ENCODE results near the gene HOXD3.

Gene HOXD3

GRCh38 chr2:176130957-176131847, 25.9 kb upstream of the HOXD3 start:
- in situ Hi-C loops (cut with HindIII; ENCODE audit: low sequenced_read_pairs): no loop called here

- in situ Hi-C loops (cut with HindIII; ENCODE audit: low sequenced_read_pairs): no loop called here
Observed at GRCh38 chr2:176131848-176132158, 25.3 kb upstream of the HOXD3 start.

- in situ Hi-C loops (cut with HindIII; ENCODE audit: low sequenced_read_pairs): no loop called here
Observed at GRCh38 chr2:176132205-176133171, 24.6 kb upstream of the HOXD3 start.

- in situ Hi-C loops (cut with HindIII; ENCODE audit: low sequenced_read_pairs): no loop called here
Observed at GRCh38 chr2:176133389-176133788, 23.7 kb upstream of the HOXD3 start.

- in situ Hi-C loops (cut with HindIII; ENCODE audit: low sequenced_read_pairs): no loop called here
Observed at GRCh38 chr2:176134035-176134434, 23.1 kb upstream of the HOXD3 start.

DNA sequence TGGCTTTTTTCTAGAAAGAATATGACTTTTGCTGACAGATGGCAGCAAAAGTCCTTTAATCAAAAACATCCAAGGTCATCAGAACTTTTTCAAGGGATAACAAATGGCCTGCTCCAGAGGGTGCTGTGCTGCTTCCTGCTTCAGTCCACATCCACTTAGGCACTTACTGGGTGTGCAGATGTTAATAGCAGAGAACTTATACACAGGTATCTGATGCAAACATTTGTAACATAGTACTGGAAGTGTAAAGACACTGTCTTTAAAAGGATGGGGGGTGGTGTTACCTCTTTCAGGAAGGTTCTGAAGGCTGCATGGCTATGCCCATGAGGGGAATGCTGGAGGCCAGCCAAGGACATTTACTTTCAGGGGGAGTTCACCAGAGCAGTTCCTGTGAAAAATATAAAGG, 22.1 kb upstream of the HOXD3 start:
- in situ Hi-C loops (cut with HindIII; ENCODE audit: low sequenced_read_pairs): loop anchor here (5.0 kb wide), 1 partner anchor 497 kb away; no protein-coding TSS in a partner anchor

DNA sequence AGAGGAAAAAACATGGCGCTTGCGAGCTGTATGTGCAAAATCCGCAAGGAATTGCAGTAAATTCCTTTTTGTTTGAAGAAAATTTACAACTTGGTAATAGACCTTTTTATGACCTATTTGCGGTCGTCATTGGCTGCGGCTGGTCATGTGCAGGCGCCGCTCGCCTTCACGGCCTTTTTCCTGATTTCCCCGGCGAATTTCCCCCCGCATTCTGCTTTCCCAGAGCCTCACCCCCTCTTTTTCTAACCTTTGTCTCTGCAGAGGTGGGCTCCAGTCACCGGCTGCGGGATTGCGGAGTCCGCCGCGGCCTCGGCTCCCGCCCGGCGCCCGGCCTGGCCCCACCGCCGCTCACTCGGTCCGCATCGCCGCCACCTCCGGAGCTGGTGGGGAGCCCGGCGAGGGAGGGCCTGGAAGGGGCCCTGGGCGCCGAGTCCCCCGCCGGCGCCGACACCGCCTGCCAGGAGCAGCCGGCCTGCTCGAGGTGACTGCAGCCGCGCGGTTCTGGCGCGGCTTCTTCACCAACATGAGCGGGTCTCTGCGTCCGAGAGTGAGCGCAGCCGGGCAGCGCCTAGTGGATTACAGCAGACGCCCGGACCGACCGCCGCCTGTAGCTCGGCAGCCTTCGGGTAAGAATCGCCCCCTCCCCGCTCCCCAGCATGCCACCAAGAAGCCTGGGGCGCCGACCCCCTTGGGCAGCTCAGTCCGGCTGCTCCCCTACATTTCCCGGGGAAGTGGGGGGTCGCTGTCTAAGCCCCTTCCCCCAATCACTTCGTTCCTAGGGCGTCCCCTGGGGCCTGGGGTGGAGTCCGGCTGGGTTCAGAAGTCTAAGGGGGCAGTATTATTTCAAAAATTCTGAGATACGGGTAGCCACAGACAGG, 20.5 kb upstream of the HOXD3 start:
- in situ Hi-C loops (cut with HindIII; ENCODE audit: low sequenced_read_pairs): loop anchor here (5.0 kb wide), 1 partner anchor 496 kb away; no protein-coding TSS in a partner anchor

DNA sequence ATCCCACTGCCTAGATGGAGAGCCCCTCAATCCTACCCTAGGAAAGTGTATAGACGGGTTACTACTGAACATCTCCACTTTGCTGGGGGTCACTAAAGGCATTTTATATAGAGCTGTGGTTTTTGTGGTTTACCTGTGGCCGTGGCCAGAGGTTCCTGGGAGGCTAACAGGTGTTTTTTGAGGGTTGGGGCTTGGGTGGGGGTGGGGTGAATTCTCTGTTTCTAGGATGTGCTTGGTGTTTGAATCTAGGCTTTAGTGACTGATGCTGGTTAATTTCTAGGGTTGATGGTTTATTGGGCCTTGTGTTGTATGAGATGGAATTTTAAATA, 19.9 kb upstream of the HOXD3 start:
- in situ Hi-C loops (cut with HindIII; ENCODE audit: low sequenced_read_pairs): loop anchor here (5.0 kb wide), 1 partner anchor 495 kb away; no protein-coding TSS in a partner anchor

DNA sequence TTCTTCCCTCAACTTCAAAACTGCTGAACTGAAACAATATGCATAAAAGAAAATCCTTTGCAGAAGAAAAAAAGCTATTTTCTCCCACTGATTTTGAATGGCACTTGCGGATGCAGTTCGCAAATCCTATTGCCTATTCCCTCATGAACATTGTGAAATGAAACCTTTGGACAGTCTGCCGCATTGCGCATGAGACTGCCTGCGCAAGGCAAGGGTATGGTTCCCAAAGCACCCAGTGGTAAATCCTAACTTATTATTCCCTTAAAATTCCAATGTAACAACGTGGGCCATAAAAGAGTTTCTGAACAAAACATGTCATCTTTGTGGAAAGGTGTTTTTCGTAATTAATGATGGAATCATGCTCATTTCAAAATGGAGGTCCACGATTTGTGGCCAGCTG, 19.2 kb upstream of the HOXD3 start:
- in situ Hi-C loops (cut with HindIII; ENCODE audit: low sequenced_read_pairs): loop anchor here (5.0 kb wide), 1 partner anchor 494 kb away; no protein-coding TSS in a partner anchor

- in situ Hi-C loops (cut with HindIII; ENCODE audit: low sequenced_read_pairs): loop anchor here (5.0 kb wide), 1 partner anchor 494 kb away; no protein-coding TSS in a partner anchor
Observed at GRCh38 chr2:176138526-176138922, 18.6 kb upstream of the HOXD3 start.

DNA sequence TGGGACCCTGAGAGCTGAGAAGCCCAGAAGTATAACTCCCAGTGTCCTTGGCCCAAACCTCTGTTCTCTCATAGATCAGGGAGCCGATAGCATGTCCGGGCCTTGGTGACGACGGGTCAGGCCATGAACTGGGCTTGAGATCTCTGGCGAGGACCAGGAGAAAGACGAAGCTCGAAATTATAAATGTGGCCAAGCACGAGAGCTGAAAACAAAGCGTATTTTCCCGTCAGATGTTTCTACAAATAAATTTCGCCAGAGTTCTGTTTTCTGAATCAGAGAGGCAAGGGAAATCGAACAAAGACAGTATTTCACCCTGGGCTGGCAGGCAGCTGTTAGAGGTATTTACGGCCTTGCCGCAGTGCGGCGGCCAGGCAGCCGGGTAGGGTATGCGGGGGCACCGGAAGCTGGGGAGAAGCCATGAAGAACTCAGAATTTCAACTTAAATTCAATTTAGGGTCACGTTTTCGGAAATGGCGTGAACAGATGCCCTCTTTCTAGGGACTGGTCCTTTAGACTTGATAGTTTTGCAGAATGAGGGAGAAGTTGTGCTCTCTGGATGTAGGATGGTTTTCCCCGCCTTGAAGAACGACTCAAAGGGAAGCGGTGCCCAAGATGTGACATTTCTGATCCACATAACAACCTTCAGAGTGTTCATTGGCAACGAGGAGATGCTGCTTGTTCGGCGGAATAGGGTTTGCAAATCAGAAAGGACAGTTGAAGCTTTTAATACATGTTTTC, 18.0 kb upstream of the HOXD3 start:
- in situ Hi-C loops (cut with HindIII; ENCODE audit: low sequenced_read_pairs): loop anchor here (5.0 kb wide), 1 partner anchor 493 kb away; no protein-coding TSS in a partner anchor

DNA sequence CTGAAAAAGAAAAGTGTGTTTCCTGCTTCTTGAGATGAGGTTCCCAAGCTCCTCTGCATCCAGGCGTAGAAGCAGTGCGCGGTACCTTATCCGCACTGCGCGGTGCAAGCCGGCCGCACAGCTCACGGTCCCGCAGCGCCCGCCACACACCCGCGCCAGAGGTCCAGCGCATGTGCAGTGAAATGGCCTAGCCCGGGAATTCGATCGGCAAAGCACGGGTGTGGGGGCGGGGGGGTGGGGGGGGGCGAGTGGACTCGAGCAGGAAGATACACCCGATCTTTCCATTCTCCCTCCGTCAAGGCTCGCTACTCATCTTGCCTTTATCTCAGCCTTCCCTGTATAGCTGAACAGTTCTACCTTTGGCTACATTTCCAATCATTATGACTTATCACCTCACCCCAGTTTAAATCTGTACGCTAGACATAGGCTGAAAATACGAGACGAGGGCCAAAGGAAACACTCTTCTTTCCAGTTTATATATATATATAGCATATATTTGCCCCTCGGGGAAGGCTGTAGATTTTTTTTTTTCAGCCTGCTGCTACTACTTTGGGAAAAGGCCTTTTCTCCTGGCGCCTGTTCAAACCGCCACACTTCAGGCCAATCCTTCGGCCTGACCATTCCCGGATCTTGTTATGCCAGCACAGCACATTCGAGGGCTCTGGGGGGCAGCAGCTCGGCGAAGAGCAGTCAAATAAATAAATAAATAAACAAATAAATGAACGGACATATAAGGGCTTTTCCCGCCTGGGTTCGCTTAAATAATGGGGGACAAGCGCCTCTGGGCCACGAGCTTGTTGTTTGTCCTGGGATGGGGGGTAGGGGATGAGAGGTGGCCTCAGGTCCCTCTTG, 17.2 kb upstream of the HOXD3 start:
- in situ Hi-C loops (cut with HindIII; ENCODE audit: low sequenced_read_pairs): loop anchor here (5.0 kb wide), 1 partner anchor 492 kb away; no protein-coding TSS in a partner anchor

DNA sequence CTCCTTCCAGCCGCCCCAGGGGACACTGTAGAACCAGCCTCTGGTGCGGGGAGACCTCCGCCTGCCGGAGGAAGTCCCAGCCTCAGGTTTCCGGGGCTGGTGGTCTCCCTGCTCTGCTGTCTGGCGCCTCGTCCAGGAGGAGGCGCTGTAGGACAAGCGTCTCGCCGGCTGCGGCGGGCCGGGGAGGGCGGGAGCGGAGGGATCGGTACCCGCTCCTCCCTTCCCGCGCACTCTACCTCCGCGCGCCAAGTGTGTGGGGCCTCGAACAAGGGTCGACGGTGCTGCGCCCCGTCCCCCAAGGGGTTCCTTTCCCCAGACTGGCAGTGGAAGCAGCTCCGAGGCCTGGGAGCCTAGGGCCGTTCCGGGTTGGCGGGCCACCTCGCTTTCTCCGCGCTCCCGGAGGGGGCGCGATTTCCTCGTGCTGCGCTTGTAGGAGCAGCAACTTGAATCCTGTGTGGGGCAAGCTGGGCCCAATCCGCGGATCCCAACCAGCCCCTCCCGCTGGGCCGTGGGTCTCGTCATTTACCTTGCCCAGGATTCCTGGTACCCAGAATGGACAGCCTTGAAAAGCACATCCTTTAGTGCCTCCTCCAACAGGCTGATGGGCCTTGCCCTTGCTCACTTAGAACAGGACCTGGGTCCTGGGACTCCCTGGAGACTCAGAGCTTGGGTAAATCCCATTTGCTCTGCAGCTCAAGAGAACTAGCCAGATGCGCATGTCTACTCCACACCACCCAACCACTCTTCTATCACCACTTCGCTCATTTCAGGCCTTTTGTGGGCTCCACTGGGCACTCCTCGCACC, 16.4 kb upstream of the HOXD3 start:
- in situ Hi-C loops (cut with HindIII; ENCODE audit: low sequenced_read_pairs): no loop called here

- in situ Hi-C loops (cut with HindIII; ENCODE audit: low sequenced_read_pairs): no loop called here
Observed at GRCh38 chr2:176142281-176142680, 14.8 kb upstream of the HOXD3 start.

DNA sequence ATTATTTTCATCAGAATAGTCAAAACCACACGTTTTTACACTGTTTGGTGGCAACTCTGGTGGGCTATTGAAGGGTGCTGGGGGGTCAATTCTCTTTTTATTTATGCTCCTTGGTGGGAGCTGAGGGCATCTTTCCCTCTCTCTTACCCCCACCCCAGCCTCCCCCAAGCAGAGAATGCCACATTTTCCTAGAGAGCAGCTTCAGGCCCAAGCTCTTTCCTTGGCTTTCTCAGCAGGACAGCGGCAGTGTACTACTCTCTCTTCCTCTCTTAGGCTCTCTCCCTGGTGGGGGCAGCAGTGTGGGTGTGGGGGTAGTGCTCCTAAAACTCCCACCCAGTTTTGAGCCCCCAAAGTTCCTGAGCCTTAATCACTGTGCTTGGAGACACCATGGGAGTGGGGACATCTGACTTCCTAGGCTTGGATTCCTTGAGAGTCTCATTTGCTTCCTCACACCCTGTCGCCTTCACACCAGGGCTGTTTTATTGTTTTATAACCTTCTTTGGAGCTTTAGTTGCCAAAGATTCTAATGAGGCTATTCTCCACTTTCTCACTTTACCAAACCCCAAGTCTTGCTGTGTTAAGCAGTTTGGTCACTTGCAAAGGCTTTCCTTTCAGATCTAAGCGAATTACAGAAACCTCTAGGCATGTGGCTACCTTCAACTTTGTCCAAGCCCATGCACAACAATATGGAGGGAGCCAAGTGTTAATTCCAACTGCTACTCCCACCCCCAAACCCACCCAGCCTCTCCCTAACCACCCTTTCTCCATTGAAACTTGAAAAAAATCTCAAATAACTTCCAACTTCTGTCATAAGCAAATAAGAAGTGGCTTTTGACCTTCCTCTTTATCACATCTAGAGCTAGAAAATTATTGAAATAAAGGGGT, 11.8 kb upstream of the HOXD3 start:
- in situ Hi-C loops (cut with HindIII; ENCODE audit: low sequenced_read_pairs): loop anchor here (5.0 kb wide), 1 partner anchor 47 kb away; no protein-coding TSS in a partner anchor

DNA sequence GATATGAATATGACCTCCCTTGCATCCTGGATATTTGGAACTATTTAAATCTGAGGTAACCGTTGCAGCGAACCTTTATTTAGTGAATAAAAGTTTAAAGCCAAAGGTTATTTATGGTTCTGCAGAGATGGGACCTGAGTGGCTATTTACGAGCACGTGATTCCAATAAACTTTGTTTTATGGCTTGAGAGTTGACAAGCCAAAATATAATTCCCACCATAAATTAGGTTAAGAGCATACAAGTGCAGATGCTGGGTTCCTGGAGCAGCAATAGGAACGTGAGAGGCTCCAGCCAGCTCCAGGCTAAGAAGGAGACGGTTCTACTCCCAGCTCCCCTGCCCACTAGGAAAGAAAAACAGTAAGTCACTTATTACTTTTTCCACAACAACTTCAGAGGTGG, 11.0 kb upstream of the HOXD3 start:
- in situ Hi-C loops (cut with HindIII; ENCODE audit: low sequenced_read_pairs): loop anchor here (5.0 kb wide), 1 partner anchor 46 kb away; no protein-coding TSS in a partner anchor

- in situ Hi-C loops (cut with HindIII; ENCODE audit: low sequenced_read_pairs): loop anchor here (5.0 kb wide), 1 partner anchor 46 kb away; no protein-coding TSS in a partner anchor
Observed at GRCh38 chr2:176146645-176147044, 10.5 kb upstream of the HOXD3 start.

Measured in endothelial cell of hepatic sinusoid (primary cell).